ENCODE results near the gene CGNL1.

The CGNL1 gene

GRCh38 chr15:57495041-57495440, 118.7 kb downstream of the CGNL1 start:
- DNase-seq = no peak

- DNase-seq = no peak
Measured at GRCh38 chr15:57495554-57496165, 119.4 kb downstream of the CGNL1 start.

- DNase-seq = no peak
Measured at GRCh38 chr15:57496594-57496945, 120.3 kb downstream of the CGNL1 start.

- DNase-seq = no peak
Measured at GRCh38 chr15:57496946-57497869, 120.9 kb downstream of the CGNL1 start.

- DNase-seq = no peak
Measured at GRCh38 chr15:57500256-57500655, 124.0 kb downstream of the CGNL1 start.

- no peak for DNase-seq
Measured at GRCh38 chr15:57500979-57501576, 124.8 kb downstream of the CGNL1 start.

GRCh38 chr15:57502116-57502515, 125.8 kb downstream of the CGNL1 start:
- DNase-seq = no peak

GRCh38 chr15:57503051-57503702, 126.9 kb downstream of the CGNL1 start:
- DNase-seq = no peak

- DNase-seq = no peak
Measured at GRCh38 chr15:57503911-57504598, 127.8 kb downstream of the CGNL1 start.

- no peak for DNase-seq
Measured at GRCh38 chr15:57504599-57504940, 128.3 kb downstream of the CGNL1 start.

GRCh38 chr15:57505056-57505715, 128.9 kb downstream of the CGNL1 start:
- no peak for DNase-seq

GRCh38 chr15:57505949-57506391, 129.7 kb downstream of the CGNL1 start:
- peak in 12 of 51 donors; percentile 5 to 55 (median 19) for DNase-seq

GRCh38 chr15:57506422-57506821, 130.1 kb downstream of the CGNL1 start:
- DNase-seq = no peak

GRCh38 chr15:57507111-57507510, 130.8 kb downstream of the CGNL1 start:
- DNase-seq = no peak

- DNase-seq = no peak
Measured at GRCh38 chr15:57509126-57509525, 132.8 kb downstream of the CGNL1 start.

- no peak for DNase-seq
Measured at GRCh38 chr15:57509965-57510364, 133.7 kb downstream of the CGNL1 start.

- no peak for DNase-seq
Measured at GRCh38 chr15:57510647-57511046, 134.3 kb downstream of the CGNL1 start.

- peak in 1 of 51 donors; percentile 13 for DNase-seq
Measured at GRCh38 chr15:57516327-57517029, 140.2 kb downstream of the CGNL1 start.

- no peak for DNase-seq
Measured at GRCh38 chr15:57517030-57517671, 140.8 kb downstream of the CGNL1 start.
